Measurements from ENCODE around the gene PMFBP1.

GRCh38 chr16:72137380-72138063, 34.4 kb downstream of the PMFBP1 start:
- TF ChIP-seq CTCF (conservative IDR thresholded peaks at IDR 0.05; ENCODE audit: low read depth, low read length) = no peak
- TF ChIP-seq, protein P1, sequence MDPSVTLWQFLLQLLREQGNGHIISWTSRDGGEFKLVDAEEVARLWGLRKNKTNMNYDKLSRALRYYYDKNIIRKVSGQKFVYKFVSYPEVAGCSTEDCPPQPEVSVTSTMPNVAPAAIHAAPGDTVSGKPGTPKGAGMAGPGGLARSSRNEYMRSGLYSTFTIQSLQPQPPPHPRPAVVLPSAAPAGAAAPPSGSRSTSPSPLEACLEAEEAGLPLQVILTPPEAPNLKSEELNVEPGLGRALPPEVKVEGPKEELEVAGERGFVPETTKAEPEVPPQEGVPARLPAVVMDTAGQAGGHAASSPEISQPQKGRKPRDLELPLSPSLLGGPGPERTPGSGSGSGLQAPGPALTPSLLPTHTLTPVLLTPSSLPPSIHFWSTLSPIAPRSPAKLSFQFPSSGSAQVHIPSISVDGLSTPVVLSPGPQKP (IDR thresholded peaks at IDR 0.05; ENCODE audit: borderline replicate concordance, low read depth, low read length) = no peak
- no peak for TF ChIP-seq POLR2A (IDR thresholded peaks at IDR 0.05; ENCODE audit: low read depth, low read length)
- TF ChIP-seq RAD21 (IDR thresholded peaks at IDR 0.05; ENCODE audit: low read length) = no peak
- no peak for TF ChIP-seq RCOR1 (IDR thresholded peaks at IDR 0.05; ENCODE audit: insufficient replicate concordance, low read length)
- TF ChIP-seq CEBPB (IDR thresholded peaks at IDR 0.05; ENCODE audit: low read depth, low read length) = no peak
- TF ChIP-seq MAFK (IDR thresholded peaks at IDR 0.05; ENCODE audit: low read depth, low read length) = no peak
- TF ChIP-seq, protein P2, sequence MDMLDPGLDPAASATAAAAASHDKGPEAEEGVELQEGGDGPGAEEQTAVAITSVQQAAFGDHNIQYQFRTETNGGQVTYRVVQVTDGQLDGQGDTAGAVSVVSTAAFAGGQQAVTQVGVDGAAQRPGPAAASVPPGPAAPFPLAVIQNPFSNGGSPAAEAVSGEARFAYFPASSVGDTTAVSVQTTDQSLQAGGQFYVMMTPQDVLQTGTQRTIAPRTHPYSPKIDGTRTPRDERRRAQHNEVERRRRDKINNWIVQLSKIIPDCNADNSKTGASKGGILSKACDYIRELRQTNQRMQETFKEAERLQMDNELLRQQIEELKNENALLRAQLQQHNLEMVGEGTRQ (IDR thresholded peaks at IDR 0.05; ENCODE audit: low read depth, low read length) = no peak
- TF ChIP-seq FOS (IDR thresholded peaks at IDR 0.05; ENCODE audit: low read depth, low read length) = no peak
- TF ChIP-seq CHD1 (IDR thresholded peaks at IDR 0.05; ENCODE audit: low read depth, low read length) = no peak

Data from IMR-90 (cell line).